ENCODE data around the gene ZNF256. TPM values are rescaled to one million over a fixed set of nuclear protein-coding genes. Genes with fewer than 3 reads are reported as not detected.

ZNF256 gene
- total and polyA plus RNA-seq, 2 of the 13 experiments (the other 11 are each of a cell fraction or from before 2014, with no cell fraction given): 3.8 to 6.0 TPM

- TF ChIP-seq ZNF549 (CRISPR knock-in tag; IDR thresholded peaks at IDR 0.05): no peak
- TF ChIP-seq SRF (IDR thresholded peaks at IDR 0.05; ENCODE audit: low read depth, low read length): peak; percentile 45; the same call in 1 of the 2 replicates
- TF ChIP-seq PAXIP1 (CRISPR knock-in tag; conservative IDR thresholded peaks at IDR 0.05): peak; percentile 42
- TF ChIP-seq ZNF484 (CRISPR knock-in tag; IDR thresholded peaks at IDR 0.05; ENCODE audit: borderline replicate concordance, low read depth): no peak
- TF ChIP-seq FOXP1 (IDR thresholded peaks at IDR 0.05): no peak
- TF ChIP-seq FOXP1 (CRISPR knock-in tag; IDR thresholded peaks at IDR 0.05): no peak
- TF ChIP-seq SIN3A (IDR thresholded peaks at IDR 0.05; ENCODE audit: borderline replicate concordance, low read depth, low read length): peak; percentile 89; the same call in 1 of the 2 replicates
- no peak for TF ChIP-seq GZF1 (CRISPR knock-in tag; IDR thresholded peaks at IDR 0.05)
- TF ChIP-seq PHF5A (CRISPR knock-in tag; IDR thresholded peaks at IDR 0.05; ENCODE audit: low read depth, unreplicated experiment): no peak
- no peak for TF ChIP-seq THYN1 (CRISPR knock-in tag; IDR thresholded peaks at IDR 0.05; ENCODE audit: borderline replicate concordance, low read depth)
- TF ChIP-seq ZBTB40 (IDR thresholded peaks at IDR 0.05): peak; percentile 42; the same call in 1 of the 2 replicates
- peak; percentile 52 for TF ChIP-seq ZBTB40 (CRISPR knock-in tag; IDR thresholded peaks at IDR 0.05)
- TF ChIP-seq, protein P1, sequence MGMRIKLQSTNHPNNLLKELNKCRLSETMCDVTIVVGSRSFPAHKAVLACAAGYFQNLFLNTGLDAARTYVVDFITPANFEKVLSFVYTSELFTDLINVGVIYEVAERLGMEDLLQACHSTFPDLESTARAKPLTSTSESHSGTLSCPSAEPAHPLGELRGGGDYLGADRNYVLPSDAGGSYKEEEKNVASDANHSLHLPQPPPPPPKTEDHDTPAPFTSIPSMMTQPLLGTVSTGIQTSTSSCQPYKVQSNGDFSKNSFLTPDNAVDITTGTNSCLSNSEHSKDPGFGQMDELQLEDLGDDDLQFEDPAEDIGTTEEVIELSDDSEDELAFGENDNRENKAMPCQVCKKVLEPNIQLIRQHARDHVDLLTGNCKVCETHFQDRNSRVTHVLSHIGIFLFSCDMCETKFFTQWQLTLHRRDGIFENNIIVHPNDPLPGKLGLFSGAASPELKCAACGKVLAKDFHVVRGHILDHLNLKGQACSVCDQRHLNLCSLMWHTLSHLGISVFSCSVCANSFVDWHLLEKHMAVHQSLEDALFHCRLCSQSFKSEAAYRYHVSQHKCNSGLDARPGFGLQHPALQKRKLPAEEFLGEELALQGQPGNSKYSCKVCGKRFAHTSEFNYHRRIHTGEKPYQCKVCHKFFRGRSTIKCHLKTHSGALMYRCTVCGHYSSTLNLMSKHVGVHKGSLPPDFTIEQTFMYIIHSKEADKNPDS (CRISPR knock-in tag; IDR thresholded peaks at IDR 0.05): no peak
- TF ChIP-seq CC2D1A (CRISPR knock-in tag; IDR thresholded peaks at IDR 0.05): no peak
- TF ChIP-seq RBM39 (IDR thresholded peaks at IDR 0.05; ENCODE audit: low read depth, low read length, poor library complexity, severe bottlenecking): no peak
Measured at GRCh38 chr19:57947419-57948134, at the start of gene ZNF256 (continued).

Measured in HepG2 (cell line).